ENCODE measurements around the gene PDE9A.

The PDE9A gene

DNA sequence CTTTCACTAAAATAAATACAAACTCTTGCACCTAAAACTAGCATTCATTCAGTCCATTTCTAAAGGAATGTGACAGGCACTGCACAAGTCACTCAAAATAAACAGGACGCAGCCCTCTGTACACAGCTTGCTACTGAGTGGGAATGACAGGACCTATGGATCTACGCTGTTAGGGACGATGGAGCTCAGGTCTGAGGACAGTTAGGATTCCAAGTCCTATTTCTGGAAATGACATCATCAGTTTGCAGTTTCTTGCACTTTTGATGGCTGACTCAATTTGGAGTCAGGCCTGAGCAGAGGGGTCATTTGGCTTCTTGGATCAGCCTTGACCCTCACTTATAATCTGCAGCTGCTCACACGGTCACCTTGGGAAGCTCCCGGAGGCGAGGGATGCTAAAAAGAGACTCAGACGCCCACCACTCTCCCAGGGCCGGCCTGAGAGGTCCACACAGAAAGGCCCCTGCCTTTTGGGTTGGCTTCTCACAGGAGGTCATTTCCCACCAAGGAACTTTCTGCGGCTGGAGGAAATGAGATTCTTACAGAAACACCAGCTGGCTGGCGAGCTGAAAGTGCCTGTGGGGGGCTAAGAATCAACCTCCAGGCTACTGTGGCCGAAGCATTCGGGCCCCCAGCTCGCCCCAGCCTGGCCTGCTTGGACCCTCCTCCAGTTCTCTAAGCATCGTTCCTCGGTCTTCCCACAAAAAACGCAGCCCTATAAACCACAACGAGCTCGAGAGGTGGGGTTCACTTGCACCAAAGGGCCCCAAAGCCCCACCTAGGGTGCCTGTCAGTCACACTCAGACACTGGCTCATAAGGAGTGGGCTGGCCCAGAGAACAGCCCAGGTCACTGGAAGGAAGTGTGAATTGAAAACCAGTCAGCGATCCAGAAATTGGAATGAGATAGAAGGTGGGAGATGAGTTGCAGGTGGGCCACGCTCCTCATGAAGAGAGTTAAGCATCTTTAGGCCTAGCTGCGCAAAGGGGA is 8.9 kb upstream of the PDE9A start:
- TF ChIP-seq, protein P1, sequence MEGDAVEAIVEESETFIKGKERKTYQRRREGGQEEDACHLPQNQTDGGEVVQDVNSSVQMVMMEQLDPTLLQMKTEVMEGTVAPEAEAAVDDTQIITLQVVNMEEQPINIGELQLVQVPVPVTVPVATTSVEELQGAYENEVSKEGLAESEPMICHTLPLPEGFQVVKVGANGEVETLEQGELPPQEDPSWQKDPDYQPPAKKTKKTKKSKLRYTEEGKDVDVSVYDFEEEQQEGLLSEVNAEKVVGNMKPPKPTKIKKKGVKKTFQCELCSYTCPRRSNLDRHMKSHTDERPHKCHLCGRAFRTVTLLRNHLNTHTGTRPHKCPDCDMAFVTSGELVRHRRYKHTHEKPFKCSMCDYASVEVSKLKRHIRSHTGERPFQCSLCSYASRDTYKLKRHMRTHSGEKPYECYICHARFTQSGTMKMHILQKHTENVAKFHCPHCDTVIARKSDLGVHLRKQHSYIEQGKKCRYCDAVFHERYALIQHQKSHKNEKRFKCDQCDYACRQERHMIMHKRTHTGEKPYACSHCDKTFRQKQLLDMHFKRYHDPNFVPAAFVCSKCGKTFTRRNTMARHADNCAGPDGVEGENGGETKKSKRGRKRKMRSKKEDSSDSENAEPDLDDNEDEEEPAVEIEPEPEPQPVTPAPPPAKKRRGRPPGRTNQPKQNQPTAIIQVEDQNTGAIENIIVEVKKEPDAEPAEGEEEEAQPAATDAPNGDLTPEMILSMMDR (IDR thresholded peaks at IDR 0.05; ENCODE audit: low read depth, low read length, missing control alignments), result no peak
- in situ Hi-C loops (cut with HindIII; ENCODE audit: low sequenced_read_pairs), result no loop called here
- no peak overlapping the region for H3K4me3 ChIP-seq (ENCODE audit: low read depth, low read length)
- no peak for DNase-seq (ENCODE audit: low read depth)

DNA sequence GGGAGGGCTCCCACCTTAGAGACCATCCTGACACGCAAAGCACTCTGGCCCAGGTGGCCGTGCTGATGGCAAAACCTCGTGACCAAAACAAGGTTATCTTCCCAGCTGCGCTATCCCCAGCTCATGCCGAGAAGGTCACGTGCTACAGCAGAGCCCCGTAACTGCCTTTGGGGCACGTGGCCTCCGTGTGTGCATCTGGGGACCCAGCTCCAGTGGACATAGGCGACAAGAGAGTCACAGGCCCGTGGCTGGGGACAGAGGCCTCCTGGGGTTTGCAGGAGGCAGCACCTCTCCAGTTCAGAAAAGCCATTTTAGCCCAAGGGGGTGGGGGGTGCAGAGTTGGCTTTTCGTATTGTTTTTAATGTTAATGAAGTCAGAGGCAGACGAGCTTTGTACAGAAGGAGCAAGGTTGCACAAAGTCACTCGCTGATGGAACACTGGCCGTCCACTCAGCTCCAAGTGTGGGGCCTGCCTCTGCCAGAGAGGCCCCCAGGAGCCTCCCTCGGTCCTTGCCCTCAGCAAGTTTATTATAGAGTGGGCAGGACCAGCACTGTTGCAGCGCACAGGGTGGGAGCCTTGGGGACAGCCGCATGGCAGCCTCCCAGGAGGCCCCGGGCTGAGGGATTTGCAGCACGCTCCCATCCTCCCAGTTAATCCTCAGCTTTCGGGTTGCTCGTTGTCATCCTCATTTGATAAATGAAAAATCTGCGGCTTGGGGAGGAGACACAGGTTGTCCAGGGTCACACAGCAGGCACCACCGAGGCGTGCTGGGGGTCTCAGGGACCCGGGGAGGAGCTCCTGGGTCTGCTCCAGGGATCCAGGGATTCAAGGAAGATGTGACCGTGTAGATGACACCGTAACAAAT is 8.0 kb upstream of the PDE9A start:
- TF ChIP-seq, protein P1 (IDR thresholded peaks at IDR 0.05; ENCODE audit: low read depth, low read length, missing control alignments), result no peak

DNA sequence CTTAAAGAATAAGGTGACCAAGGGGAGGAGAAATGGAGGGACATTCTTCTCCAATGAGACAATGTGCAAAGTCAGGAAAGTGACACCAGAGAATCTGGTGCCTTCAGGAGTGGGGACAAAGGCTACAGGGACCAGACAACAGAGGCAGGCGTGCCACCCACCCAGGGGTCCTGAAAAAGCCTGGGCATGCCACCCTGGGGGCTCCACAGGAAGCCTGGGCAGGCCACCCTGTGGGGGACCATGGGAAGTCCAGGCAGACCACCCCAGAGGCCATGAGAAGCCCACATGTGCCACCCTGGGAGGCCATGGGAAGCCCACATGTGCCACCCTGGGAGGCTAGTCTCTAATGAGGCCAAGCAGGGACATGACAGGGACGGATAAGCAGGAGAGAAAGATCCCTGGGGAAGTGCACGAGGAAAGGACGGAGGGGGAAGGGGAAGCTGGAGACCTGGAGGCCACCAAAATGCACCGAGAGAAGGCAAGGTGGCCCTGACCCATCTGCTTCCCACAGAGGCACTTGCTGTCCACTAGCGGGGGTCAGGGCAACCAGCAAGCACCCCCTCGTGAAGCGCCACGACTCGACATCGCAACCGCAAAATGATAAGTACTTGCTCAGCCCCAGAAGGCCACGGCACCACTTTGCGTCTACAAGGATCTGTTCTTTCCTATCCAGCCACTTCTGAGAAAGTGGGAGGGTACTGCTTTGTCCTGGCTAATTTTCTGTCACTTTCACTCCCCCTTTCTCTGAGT is 7.2 kb upstream of the PDE9A start:
- no peak overlapping the region for H3K4me3 ChIP-seq (ENCODE audit: low read depth, low read length)
- in situ Hi-C loops (cut with HindIII; ENCODE audit: low sequenced_read_pairs), result no loop called here
- DNase-seq (ENCODE audit: low read depth), result no peak
- TF ChIP-seq, protein P1 (IDR thresholded peaks at IDR 0.05; ENCODE audit: low read depth, low read length, missing control alignments), result no peak

More for the DNA sequence above, 8.0 kb upstream of the PDE9A start:
- DNase-seq (ENCODE audit: low read depth), result no peak
- H3K4me3 ChIP-seq (ENCODE audit: low read depth, low read length), result no peak overlapping the region
- in situ Hi-C loops (cut with HindIII; ENCODE audit: low sequenced_read_pairs), result no loop called here

DNA sequence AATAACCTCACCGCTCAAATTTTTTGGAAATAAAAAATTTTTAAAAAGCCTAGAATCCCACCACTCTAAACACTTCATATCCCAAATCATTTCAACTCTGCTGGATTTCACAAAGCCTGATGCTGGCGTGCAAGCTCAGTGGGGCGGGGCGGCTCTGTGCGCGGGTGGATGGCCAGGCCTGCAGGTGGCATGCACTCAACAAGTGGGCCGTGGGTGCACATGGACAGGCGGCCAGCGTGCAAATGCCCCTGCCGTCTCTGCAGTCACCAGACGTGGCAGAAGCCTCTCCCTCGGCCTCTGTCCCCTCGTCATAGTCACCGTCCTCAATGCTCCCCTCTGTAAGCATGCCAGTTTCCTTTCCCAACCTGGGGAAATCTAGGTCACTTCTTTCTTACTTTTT is 6.6 kb upstream of the PDE9A start:
- no peak overlapping the region for H3K4me3 ChIP-seq (ENCODE audit: low read depth, low read length)
- DNase-seq (ENCODE audit: low read depth), result no peak
- in situ Hi-C loops (cut with HindIII; ENCODE audit: low sequenced_read_pairs), result no loop called here
- TF ChIP-seq, protein P1 (IDR thresholded peaks at IDR 0.05; ENCODE audit: low read depth, low read length, missing control alignments), result no peak

DNA sequence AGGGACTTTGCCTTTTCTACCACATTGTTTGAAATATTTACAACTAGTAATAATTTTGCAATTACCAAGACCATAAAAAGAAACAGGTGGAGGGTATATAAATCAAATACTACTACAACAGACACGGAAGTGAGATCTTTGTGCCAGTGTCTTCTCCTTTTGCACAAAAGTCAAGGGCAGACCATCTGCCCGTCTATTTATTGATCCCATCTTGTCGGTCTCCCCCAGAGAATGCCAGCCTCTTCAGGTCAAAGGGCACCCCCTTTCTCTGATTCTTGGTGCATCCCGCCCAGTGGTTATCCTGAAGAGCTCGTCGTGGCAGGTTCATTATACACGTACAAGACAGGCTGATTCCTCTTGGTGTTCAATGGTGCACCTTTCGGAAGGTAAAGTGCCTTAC is 4.8 kb upstream of the PDE9A start:
- in situ Hi-C loops (cut with HindIII; ENCODE audit: low sequenced_read_pairs), result no loop called here
- TF ChIP-seq, protein P1 (IDR thresholded peaks at IDR 0.05; ENCODE audit: low read depth, low read length, missing control alignments), result no peak
- no peak overlapping the region for H3K4me3 ChIP-seq (ENCODE audit: low read depth, low read length)
- DNase-seq (ENCODE audit: low read depth), result no peak

Measured in astrocyte of the cerebellum (primary cell).